GM19452 (cell line): ENCODE measurements around the gene TCTA.
A peak's percentile ranks its signal among the peaks of the same experiment; 100 is the strongest.

Experiments
- ATAC-seq: cut with Tn5 transposase; IDR thresholded peaks from one replicate; pipeline ENCODE4 v1.9.1; 2021; ENCODE audit not compliant: unreplicated experiment

The TCTA gene

DNA sequence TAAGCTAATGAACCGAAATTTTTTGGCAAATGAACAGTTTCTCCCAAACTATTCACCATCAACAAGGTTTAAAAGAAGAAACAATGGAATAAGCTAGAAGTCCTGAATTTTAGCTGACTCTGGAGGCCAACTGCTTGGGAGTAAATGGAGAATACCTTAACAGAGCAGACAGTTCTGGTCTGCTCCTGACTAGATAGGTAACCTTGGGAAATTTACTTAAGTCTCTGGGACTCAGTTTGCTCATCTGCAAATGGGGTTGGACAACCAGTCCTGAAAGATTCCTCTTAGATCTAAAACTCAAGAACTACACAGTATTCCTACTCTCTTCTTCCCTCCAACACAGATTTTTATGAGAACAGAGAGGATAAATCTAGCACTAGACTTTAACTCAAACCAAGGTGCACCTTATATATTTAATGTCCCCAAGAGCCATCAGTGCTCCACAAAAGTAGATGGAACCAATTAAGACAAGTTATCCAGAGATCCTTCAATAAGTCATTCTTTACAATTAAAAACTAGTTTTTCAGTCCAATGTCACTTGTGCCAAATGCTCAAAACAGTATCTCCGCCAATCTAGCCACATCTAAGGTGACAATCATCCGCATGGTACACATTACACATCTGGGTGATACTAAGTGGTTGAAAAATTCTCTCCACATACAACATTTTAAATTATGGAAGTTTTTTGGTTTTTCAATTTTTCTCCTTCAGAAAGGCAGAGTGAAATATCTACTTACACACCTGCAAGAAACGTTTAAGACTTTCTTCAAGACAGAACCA is 2.0 kb upstream of the TCTA start:
- no peak for ATAC-seq

DNA sequence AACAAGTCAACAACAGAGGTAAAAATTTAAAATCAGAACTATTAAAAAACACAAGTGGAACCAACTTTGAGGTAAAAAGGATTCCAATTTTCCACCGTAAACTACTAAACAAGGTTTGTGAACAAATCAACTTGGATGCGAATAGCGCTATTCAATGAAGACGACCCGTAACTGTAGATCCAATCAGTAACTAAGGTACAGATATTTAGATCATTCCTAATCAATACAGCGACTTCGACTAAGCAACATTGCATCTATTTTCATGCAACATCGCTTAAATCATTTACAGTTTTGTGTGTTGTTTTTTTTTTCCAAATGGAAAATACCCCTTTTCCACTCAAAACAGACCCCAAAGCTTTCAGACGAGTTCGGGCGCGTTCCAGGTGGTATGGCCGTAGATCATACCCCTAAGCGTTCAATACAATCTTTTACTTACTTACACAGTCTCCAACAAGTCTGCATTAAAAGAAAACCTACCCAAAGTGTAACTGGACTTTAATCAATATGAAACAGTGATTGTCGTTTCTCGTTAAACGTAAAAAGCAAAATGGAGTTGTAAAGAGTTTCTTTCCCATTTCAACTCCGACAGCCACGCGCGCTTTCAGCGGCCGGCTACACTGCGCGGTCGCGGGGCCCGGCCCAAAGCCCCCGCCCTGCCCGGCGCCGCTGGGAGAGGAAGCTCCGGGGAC is 1.2 kb upstream of the TCTA start:
- no peak for ATAC-seq

DNA sequence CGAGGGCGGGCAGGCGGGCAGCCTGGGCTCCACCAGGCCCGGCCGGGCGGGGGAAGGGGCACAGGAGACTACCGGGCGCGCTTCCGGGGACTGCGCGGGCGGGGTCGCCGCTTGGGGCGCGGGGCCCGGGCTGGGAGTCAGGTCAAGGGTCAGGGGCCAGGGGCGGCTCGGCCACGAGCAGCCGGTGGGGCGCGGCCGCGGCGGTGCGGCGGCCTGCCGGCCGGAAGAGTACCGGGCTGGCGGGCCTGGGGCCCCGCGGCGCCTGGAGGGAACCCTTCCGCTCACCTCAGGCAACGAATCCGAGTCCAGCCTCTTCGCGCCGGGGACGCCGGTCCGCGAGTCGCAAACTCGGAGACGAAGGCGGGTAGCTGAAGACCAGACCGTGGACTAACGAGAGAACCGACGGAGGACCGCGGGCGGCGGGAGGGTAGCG is 672 bp upstream of the TCTA start:
- peak; percentile 28 for ATAC-seq

DNA sequence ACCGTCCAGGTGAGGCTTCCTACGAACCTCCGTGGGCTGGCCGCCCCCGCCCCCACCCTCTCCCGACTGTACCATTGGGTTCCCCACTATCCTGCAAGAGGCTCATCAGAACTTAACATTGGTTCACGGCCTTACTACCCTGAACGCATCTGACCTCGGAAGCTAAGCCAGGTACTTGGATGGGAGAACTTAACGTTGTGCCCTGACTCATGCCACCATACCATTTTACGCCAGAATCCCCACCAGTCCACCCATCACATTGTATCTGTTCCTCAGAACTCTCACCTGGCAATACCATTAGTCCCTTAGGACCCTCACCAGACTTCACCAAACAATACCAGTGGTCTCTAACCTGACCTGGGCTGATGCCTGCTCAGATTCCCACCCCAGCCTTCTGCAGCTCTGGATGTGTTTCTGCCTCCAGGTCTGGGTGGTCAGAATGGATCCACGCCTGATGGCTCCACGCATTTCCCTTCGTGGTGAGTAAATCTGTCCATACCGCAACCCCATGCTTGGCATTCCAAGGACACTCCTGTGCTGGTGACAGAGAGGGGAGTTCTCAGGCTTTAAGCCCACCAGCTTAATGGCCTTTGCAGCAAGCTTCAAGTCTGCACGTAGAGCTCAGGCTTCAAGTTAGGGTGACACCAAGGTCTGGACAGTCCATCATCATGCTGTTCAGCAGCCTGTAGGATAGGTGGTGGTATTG is 562 bp downstream of the TCTA start:
- no peak for ATAC-seq

DNA sequence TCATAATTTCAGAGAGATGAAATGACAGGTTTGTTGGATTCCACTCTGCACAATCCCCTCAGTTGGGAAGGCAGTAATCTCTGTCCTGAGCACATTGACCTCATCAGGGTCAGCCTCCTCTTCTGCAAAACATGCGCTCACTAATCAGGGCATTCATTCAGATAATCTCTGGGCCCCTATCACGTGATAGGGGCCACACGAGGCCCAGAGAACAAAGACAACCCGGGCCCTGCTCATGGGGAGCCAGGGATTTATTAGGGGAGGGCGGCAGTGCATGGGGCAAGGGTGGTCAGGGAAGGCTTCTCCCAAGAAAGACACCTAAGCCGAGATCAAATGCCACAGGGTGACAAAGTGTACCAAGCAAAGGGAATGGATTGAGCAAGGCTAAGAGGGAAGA is 1.1 kb downstream of the TCTA start:
- no peak for ATAC-seq

DNA sequence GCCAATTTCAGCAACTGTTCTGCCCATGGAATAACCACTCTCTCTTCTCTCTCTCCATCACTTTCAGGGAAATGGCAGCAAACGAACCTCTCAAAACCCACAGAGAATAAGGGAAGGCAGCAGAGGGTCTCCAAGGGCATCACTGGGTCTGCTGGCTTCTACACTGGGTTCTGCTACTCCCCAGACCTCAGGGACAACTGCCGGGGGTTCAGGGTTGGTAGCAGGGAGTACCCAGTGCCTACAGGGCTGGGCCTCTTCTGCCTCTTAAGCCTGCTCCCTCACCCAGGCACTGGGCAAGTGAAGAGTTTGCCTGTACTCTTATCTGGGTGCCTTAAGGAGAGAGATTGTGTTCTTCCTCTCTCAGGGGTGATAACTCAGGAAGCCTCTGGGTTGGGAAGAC is 2.5 kb downstream of the TCTA start:
- no peak for ATAC-seq

DNA sequence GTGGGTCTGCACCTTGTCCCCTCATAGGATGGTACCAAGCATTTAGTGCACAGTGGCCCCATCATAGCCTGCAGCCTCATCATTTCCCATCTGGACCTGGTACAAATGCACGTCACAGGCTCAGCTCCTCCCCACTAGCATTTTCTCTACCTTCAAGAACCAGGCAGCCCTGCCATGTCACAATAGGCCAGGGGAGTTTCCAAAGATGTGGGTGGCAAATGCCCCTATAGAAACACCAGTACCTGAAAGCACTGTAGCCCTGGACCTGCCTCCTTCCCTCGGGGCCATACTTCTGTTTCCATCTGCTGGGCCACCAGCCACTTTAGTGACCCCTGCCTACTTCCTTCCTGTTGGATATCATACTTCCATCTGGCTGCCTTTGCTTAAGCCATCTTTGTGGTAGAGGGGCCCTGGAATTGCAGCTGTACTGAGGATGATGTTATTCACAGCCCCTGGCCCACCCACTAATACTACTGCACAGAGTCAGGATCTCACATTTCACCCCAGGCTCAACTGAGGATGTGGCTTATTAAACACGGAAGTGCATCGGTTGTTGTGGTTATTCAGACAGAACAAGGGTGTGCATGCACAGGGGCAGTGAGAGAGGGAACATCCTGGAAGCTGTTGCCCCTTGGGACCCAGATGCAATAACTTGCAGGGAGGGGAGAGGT is 3.8 kb downstream of the TCTA start:
- no peak for ATAC-seq

DNA sequence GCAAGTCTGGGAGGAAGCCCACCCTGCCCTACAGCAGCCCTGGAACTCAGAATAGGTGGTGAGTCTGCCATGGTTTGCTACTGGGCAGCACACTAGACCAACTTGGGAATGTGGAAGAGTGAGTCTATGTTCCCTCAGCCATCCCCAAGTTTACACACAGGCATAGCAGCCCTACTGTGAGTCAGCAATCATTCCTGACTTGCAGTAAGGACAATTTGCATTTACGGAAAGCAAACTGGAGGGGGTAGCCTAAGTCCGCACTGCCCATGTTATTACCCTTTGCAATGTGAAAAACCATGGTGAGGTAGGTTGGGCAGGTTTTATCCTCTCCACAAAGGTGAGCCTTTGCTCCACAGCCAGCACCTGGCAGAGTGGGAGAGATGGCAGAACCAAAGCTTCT is 4.6 kb downstream of the TCTA start:
- no peak for ATAC-seq

DNA sequence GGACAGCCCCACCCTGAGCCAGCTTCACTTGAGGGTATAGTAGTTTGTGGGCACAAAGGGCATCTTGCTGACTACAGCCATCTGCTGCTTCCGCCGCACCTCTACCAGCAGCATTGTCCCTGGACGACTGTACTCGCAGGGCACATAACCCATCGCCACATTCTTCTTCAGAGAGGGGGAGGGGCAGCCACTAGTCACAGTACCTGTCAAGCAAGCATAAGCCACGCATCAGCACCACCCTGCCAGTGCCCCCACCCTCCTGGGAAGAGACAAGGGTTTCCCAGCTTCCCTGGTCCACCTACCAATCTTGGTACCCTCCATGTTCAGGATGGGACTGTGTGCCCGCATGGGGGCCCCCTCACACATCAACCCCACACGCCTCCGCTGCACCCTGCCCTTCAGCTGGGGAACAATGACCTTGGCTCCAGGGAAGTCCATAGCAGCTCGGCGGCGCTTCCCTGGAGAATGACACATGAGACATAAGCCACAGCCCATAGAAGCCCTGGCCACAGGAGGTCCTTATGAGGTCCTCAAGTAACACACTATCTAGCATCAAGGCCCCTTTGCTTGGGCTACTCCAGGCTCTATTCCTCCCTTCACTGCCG is 5.4 kb downstream of the TCTA start:
- ATAC-seq = no peak

DNA sequence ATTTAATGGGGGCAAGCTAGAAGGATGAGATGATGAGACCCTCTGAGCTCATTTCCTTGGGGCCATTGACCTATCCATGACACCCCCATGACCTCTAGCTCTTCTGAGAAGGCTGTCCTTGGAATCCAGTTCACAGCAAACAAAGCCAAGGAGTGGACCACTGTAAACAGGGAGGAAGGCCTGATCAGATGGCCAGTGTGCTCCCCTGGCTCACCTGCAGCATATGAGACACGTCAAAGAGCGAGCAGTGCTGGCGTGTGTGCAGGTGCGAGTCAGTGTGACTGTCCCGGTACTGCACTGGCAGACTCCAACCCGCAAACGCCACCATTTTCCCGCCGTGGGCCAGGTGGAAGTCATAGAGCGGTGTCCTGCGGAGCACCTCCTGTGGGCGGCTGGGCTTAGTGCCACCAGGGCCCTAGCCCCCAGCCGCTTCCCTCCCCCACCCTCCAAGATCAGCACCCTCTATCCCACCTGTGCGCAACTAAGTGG is 9.7 kb downstream of the TCTA start:
- ATAC-seq = no peak

DNA sequence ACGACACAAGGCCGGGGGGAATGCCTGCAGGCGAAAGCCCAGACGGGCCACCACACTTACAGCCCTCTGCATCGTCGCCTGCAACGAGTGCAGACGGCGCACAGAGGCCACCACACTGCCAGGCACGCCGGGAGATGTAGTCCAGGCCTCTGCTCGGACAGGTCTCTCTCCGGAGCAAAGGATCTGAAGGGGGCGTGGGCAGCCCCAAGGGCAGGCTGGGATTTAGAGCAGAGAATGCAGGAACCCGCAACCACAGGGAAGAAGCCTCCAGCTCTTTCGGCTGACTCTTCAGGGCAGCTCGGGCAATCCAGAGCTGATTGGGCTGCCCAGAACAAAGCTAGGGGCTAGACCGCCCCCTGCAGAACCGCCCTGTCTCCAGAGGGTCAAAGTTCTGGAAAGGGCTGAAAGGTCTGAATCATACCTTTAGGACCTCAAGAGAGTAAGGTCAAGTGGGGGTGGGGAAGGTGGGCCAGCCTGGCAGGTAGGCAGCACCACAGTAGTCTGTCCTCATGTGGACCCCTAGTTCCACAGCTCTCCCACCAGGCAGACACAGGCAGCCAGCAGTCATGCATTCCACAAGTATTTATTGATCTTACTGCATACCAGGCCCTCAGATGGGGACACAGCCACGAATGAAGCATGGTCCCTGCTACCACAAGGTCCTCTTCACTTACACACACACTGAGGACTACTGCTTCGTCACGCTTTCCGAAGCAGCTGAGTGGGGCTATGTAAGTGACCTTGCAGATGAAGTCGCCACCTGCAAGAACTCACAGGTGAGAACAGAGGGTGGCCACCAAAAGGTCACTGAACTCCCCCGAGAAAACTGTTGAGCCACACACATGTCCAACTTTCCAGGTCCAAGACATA is 10.4 kb downstream of the TCTA start, which contains the start of gene AMT:
Gene AMT, minus strand, starts transcription at position 95 of the 870 bp plus-strand sequence. Its CDS starts 23 bp downstream, at position 72.
- ATAC-seq = no peak

DNA sequence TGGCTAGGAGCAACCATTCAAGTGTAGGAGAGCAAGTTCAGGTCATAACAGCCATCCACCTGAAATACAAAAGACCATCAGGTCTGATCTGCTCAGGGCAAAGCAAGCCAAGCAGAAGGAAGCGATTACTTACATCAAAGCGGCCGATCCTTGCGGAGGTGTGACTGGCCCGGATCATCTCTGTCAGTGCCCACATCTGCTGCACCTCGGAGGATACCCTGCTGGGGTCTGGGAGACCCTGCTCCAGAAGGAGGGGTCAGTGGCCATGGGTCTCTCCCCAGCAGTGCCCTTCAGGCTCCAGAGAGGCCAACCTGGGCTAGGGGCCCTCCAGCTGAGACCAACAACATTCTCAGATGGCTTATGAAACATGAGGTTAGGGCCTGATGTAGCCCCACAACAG is 12.6 kb downstream of the TCTA start:
- no peak for ATAC-seq

DNA sequence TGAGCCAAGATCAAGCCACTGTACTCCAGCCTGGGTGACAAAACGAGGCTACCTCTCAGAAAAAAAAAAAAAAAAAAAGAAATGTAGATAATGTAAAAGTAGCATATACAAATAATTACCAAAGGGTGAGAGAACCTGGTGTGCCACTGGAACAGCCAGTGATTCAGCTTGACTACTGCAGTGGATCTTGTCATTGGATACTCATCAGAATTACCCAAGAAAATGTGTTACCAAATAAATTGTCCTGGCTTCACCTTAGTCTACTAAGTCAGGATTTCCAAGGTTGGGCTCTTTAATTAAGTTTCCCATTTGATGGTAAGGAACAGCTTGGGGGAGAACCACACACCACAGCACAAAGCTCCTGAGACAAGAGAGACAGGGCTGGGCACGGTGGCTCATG is 15.4 kb downstream of the TCTA start:
- ATAC-seq = no peak

DNA sequence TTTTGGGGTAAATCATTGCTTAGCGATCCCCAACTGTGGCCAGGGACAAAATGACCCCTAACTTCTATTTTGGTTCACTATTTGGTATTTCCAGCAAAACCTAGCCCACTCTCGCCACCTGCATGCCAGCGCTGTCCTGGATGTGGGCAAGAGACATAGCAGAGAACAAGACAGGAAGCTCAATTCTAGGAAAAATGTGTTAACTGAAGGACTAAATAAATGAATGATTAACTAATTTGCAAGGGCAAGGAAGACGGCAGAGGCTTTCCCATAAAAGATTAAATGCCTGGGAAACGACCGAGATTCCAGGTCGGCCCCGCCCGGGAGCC is 16.5 kb downstream of the TCTA start:
- no peak for ATAC-seq

DNA sequence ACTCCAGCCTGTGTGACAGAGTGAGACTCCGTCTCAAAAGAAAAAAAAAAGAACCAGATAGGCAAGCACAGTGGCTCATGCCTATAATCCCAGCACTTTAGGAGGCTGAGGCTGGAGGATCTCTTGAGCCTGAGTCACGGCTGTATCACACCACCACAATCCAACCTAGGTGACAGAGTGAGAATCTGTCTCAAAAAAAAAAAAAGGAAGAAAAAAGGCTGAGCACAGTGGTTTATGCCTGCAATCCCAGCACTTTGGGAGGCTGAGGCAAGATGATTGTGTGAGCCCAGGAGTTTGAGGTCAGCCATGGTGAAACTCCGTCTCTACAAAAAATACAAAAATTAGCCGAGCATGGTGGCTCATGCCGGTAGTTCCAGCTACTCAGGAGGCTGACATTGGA is 22.5 kb downstream of the TCTA start:
- ATAC-seq = no peak

DNA sequence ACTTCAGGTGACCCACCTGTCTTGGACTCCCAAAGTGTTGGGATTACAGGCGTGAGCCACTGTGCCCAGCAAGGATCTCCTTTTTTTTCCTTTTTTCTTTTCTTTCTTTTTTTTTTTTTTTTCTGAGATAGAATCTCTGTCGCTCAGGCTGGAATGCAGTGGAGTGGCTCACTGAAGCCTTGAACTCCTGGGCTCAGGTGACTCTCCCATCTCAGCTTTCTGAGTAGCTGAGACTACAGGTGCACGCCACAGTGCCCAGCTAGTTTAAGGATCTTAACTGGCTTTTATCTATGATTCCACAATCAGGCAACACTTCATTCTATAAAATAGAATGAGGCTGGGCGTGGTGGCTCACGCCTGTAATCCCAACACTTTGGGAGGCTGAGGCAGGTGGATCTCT is 33.2 kb downstream of the TCTA start:
- no peak for ATAC-seq

DNA sequence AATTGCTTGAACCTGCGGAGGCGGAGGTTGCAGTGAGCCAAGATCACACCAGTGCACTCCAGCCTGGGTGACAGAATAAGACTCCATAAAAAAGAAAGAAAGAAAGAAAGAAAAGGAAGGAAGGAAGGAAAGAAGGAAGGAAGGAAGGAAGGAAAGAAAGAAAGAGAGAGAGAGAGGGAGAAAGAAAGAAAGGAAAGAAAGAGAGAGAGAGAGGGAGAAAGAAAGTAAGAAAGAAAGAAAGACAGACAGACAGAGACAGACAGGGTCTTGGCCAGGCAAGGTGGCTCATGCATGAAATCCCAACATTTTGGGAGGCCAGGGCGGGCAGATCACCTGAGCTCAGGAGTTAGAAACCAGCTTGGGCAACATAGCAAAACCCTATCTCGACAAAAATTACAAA is 41.4 kb downstream of the TCTA start:
- ATAC-seq = no peak

DNA sequence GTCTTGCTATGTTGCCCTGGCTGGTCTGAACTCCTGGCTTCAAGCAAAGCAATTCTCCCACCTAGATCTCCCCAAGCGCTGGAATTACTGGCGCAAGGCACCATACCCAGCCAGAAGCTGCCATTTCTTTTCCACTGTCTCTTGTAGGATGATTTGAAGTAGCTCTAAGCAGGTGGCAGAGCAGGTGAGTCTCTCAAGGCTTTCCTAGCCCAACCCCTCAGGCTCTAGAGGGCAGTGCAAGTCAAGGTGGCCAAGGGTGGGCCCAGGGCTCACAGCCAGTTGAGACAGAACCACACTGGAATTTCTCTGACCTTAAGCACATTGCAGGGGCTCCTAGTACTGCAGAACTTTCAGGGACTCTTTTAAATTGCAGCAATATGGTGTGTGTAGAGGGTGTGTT is 42.2 kb downstream of the TCTA start:
- ATAC-seq = no peak

DNA sequence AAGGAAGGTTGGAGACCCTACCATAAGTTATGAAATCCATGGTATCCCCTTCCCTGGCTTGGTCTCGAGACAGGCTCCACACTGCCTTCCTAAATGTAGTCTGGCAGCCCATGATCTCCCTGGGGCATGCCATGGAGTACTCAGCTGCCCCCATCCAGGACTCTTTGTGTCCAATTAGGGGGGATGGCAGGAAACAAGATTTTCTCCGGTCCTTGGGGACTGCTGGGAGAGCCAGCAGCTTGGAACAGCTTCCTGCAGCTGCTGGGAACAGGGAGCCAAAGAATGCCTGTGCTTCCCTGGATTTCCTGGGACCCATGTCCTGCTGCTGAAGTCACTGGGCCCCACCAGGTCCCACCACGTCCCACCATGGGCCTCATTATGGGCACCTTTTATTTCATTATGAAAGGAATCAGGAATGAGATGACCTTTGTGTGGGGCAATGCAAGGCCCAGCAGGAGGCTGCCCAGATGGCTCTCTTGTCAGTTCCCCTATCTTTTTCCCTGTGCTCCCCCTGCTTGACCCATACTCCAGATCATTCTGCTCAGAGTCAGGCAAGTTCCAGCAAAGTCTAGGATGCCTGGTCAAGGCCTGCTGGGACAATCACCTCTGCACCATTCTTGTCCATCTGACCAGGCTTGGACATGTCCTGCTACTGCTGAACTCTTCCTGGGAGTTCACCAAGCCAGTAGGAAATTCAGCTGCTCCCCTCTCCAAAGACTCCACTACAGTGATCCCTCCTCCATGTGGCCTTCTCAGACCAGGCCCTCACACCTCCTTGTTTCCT is 42.9 kb downstream of the TCTA start:
- no peak for ATAC-seq
